HG03565 (cell line): ENCODE measurements around the gene PLSCR1.
"Not testable (repeated sequence)": the region's sequence is repeated elsewhere in the genome, so short reads cannot be mapped to it uniquely, and the experiment has no call there.

ENCODE experiments used
- ATAC-seq: cut with Tn5 transposase; IDR thresholded peaks from one replicate; pipeline ENCODE4 v1.9.1; 2021; ENCODE audit warnings: mild to moderate bottlenecking, moderate library complexity; ENCODE audit not compliant: unreplicated experiment

The PLSCR1 gene

GRCh38 chr3:146476094-146476740 is 68.2 kb downstream of the PLSCR1 start:
- no peak for ATAC-seq

DNA sequence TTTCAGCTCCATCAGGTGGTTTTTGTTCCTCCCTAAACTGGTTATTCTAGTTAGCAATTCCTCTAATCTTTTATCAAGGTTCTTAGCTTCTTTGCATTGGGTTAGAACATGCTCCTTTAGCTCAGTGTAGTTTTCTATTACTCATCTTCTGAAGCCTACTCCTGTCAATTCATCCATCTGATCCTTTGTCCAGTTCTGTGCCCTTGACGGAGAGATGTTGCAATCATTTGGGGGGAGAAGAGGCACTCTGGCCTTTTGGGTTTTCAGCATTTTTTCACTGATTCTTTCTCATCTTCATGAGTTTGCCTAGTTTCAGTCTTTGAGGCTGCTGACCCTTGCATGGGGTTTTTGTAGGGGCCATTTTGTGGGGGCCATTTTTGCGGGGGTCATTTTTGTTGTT is 69.4 kb downstream of the PLSCR1 start:
- not testable (repeated sequence) for ATAC-seq

- no peak for ATAC-seq
These were observed 70.7 kb downstream of the PLSCR1 start for GRCh38 chr3:146473726-146474125.

DNA sequence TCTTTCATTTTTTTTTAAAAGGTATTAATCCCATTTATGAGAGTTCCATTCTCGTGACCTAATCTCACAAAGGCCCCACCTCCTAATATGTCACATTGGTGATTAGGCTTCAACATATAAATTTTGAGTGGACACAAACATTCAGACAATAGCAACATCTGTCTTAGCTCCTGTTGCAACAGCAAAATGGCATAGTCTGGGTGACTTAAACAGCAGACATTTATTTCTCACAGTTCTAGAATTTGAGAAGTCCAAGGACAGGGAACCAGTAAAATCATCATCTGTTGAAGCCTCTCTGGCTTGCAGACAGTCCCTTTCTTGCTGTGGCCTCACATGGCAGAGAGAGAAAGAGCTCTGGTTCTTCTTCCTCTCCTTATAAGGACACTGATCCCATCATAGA is 71.8 kb downstream of the PLSCR1 start:
- ATAC-seq, result no peak

DNA sequence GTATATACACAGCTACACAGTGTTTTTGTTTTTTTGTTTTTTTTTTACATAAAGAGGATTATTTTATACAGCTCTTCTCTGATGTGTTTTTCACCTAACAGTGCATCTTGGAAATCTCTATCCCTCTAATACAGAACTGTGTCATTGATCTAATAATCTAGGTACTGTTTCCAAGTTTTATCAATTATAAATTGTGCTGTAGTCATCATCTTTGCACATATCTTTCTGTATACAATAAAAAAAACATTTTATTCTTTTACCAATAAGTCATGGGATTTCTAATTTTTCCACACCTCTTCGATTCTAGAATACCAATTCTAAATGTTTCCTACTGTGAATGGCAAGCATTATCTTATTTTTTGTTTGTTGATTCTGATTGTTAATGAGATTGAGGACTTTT is 73.4 kb downstream of the PLSCR1 start:
- no peak for ATAC-seq

- no peak for ATAC-seq
These were observed 73.9 kb downstream of the PLSCR1 start for GRCh38 chr3:146470425-146470990.

DNA sequence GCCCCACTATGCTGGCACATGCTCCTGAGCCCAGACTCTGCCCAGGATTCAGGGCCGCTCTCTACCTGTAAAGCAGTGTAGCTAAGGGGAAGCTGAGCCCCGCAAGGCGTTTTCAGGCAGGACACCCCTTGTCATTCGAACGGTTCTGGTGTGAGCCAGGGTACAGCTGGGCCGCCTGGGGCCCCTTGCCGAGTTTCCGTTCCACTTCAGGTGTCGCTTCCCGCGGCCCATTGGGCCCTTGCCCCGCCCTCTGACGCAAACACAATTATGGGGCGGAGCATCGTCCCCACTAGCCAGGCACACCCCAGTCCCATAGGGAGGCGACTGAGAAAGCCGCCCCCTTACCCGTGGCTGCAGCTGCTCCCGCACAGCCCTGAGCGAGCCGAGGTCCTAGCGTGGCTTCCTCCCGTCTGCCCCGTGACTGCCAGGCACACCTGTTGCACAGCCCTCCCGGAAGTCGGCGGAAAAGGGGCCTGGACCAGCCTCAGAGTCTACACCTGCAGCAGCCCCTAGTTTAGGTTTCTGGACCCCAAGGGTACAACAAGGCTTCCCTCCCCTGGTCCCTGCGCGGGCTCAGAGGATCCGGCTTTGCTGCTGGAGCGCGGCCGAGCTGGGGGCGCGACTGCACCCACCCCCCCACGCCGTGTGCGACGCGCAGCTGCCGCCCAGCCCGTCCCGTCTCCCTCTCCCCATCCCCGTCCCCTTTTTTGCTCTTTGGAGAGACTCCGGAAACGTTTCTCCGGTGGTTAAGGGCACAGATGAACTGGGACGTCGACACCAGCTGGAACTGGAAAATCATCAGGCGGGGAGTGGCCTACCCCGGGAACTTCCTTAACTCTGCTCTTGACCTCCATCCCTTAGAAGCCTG is 75.0 kb downstream of the PLSCR1 start, which contains the start of gene PLSCR2:
Gene PLSCR2 (minus strand): TSS at position 412 of the 868 bp plus-strand sequence. CDS start 9,657 bp downstream, outside the sequence.
- ATAC-seq, result peak; percentile 98

DNA sequence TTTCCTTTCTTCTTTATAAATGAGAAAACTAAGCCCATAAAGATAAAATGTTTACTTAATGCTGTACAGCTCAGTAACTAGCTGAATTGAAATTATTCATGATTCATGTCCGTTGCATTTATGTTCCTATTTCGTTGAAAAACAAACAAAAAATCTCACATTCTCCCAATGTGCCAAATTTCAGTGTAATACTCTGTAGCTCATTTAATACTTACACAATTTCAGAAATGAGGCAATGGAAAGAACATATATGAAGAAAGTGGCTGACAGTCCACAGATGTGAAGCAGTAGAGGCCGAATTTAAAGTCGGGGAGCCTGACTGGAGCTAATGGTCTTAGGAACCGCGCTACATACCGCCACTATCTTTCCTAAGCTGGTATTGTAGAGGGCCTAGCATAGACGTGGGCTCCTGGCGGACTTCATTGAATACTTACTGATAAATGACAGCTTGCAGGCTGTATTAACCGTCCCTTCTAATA is 75.7 kb downstream of the PLSCR1 start:
- ATAC-seq, result no peak

DNA sequence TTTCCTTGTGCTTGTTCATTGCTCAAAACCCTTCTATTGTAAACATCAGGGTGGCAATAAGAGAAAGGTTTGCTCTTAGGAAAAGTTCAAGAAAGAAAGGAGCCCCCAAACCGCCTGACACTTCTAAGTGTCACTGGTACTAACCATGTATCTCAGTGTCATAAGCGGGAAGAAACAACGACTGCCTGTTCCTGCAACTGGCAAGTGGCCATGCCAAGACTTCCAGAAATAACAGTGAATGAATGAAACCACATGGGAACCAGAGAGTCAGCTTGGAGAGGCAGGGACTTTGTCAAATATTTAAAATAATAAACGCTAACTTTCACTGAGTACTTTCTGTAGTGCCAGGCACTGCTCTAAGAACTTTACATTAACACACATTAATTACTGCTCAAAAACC is 76.2 kb downstream of the PLSCR1 start:
- no peak for ATAC-seq

GRCh38 chr3:146466604-146467003 is 77.8 kb downstream of the PLSCR1 start:
- no peak for ATAC-seq

DNA sequence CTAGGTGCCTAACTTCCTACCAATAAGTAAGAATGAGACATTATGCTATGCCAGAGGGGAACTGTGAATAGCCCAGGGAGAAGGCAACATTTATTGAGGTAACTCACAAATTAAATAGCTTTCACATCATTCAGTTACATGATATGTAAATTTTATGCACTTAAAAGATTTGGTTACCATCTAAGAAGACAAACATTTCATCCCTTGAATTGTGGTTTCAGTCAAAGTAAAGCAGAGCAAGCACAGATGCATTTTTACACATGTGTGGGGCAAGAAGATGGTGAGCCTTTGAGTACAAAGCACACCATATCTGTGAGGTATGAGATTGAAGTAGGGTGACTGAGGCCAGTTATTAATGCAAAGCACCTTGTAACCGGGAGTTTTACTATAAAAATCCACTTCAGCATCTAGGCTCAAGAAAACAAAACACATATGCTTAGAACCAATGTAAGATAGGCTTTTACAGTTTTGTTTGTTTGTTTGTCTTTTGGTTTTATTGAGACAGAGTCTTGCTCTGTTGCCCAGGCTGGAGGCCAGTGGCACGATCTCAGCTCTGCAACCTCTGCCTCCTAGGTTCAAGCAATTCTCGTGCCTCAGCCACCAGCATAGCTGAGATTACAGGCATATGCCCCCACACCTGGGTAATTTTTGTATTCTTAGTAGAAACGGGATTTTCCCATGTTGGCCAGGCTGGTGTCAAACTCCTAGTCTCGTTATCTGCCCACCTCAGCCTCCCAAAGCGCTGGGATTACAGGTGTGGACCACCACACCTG is 78.5 kb downstream of the PLSCR1 start:
- no peak for ATAC-seq
